Fibroblast of the aortic adventitia (primary cell): ENCODE measurements around the gene PTCH1. TPM values are rescaled to one million over a fixed set of nuclear protein-coding genes. Genes with fewer than 3 reads are reported as not detected.
A peak's percentile ranks its signal among the peaks of the same experiment; 100 is the strongest.

ENCODE experiments used
- DNase-seq: peaks from one replicate; pipeline ENCODE4 v3.0.0-alpha.2; 2010; ENCODE audit warnings: low read depth
- H3K4me3 ChIP-seq: 2 replicates; pipeline ENCODE4 v1.5.1; 2011; ENCODE audit warnings: low read depth, mild to moderate bottlenecking, control low read depth, low read length, moderate library complexity
- CTCF ChIP-seq: IDR thresholded peaks from 2 replicates; pipeline ENCODE4 v1.5.1; 2011; ENCODE audit warnings: mild to moderate bottlenecking, low read length, control low read depth, inconsistent platforms; ENCODE audit not compliant: insufficient read depth
- total RNA-seq: library from RNA; depleted of rRNA; stranded (reverse); fragments of >200 nt; gene quantifications from 2 replicates; pipeline ENCODE4 v1.2.3, GENCODE V29; 2012; ENCODE audit warnings: low replicate concordance

The PTCH1 gene
- total RNA-seq, 1 donor: 9.4 TPM

GRCh38 chr9:95477885-95478284, 38.9 kb downstream of the PTCH1 start:
- no peak overlapping the region for H3K4me3 ChIP-seq
- TF ChIP-seq CTCF: no peak
- no peak for DNase-seq

DNA sequence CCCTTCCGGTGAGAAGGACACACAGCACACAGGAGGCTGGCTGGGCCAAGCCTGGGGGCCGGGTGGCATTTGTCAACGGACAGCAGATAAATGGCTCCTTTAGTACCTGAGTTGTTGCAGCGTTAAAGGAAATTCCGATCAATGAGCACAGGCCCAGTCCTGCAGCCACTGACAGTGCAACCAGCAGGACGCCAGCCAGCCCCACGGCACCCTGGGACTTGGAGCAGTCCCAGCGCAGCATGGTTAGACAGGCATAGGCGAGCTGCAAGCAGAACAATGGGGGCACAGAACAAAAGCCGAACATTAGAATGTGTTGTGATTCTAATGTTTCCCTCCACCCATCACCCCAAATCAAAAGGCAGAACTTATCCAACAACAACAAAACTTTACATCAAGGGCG, 39.3 kb downstream of the PTCH1 start:
- no peak for TF ChIP-seq CTCF
- H3K4me3 ChIP-seq: no peak overlapping the region
- DNase-seq: no peak

DNA sequence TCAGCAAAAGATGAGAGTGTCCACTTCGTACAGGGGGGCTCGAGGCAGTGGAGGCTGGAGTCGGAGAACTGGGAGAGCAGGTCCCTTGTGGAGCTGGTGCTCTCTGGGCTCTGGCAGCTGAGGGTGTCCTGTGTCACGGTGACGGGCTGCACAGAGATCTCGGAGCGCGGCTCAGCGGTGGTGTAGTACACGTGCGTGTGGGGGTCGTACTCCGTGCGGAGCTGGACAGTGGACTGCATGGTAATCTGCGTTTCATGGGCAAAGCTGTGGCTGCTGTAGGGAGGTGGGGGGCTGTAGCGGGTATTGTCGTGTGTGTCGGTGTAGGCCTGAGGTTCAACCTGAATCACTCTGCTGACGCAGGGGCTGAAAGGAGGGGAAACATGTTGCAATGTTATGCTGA, 48.0 kb downstream of the PTCH1 start:
- H3K4me3 ChIP-seq: no peak overlapping the region
- TF ChIP-seq CTCF: no peak
- DNase-seq: no peak

GRCh38 chr9:95465115-95465514, 51.7 kb downstream of the PTCH1 start:
- no peak for TF ChIP-seq CTCF
- no peak for DNase-seq
- no peak overlapping the region for H3K4me3 ChIP-seq

DNA sequence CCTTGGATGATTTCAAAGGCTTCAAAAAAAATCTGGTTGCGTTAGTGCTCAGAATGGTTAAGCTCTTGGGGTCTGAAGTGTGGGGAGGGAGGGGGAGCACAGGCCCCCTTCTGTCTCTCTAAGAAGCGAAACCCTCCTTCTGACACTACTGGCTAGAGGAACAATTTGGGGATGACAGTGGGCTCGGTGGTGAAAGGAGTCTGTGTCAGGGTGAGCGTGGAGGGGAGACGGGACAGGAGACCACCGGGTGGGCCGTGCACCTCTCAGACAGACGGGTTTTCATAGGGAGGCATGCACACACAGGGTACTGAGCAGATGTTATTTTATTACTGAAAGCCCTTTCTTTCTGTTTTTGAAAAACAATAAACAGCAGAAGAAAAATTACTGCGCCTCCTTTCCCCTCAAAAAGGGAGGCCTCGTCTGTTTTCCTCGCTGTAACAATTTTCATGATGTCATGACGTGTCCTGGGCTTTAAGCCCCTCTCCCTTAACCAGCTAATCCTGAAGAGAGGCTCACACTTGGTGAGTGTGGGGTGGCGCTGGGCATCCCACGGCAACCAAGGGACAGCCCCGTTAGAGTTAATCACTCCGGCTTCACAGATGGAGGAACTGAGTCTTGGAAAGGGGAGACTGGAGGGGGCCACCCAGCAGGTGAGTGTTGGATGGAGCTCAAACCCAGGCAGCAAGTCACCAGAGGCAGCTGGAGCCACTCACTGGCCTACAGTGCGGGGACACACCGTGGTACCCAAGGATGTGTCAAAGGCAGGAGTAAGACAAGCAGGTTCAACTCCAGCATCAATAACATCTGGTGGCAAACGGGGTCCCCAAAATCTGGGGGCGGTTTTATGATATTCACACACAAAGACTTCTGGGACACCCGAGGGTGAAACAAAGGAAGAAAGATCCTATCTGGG, 53.4 kb downstream of the PTCH1 start:
- TF ChIP-seq CTCF: no peak
- H3K4me3 ChIP-seq: peak overlapping the region; percentile 45
- DNase-seq: no peak

DNA sequence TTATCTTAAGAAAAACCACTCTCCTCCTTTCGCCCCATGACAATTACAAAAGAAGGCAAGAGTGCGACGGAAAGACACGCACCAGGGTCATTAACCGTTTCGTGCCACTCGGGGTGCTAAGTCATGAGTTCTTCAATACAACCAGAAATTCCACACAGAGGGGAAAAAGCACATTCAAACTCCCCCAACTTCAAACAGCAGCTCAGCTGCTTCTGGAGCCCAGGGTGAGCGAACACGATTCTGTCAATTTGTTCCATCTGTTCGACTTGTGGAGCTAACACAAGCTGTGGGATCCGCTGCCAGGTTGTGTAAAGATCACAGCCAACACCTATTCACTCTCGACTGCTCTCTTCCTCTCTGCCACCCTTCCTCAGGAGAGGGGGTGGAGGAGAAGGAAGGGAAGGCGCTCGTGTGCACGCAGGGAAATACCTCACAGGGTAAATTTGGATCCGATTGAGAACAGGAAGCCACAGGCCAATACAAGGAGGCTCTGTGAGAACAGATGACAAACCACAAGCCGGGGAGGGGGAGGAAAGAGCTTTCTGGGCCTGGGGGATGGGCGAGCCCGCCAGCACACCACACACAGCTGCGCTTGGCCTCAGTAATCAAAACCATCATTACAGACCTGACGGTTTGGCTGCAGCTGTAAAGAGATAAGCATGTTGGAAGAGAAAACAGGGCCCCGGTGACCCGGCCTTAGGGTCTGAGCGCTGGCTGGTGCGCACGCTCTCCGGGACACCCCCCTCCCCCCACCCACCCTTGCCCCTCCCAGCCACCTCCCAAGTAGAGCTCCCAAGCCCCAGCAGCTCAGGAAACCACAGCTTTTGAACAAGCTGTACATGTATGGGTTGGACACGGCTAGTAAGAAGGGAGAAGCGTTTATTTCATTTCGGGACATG, 54.3 kb downstream of the PTCH1 start:
- H3K4me3 ChIP-seq: peak overlapping the region; percentile 49
- TF ChIP-seq CTCF: no peak
- peak; percentile 81 for DNase-seq
